NCI-H146 treated with DMSO at 0.1 percent for 48 hours (cell line): ENCODE measurements around the gene ATP10A.

ENCODE experiments used
- DNase-seq: peaks from one replicate; lab custom pipeline; 2025; ENCODE audit not compliant: unreplicated experiment; lab: John Stamatoyannopoulos, UW

The ATP10A gene

DNA sequence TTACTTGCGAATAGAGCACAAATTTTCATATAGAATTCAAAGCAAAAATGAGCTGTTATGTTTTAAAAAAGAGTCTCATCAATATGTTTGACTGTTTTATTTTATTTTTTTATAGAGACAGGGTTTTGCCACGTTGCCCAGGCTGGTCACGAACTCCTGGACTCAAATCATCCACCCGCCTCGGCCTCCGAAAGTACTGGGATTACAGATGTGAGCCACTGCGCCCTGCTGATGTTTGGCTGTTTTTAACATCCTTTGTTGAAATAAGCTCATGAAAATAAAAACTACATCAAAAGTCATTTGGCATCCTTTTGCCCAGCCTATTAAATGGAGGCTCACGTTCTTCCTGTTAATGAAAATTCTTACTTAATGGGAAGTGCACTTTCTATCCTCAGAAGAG lies 154.7 kb downstream of the ATP10A start:
- no peak for DNase-seq

DNA sequence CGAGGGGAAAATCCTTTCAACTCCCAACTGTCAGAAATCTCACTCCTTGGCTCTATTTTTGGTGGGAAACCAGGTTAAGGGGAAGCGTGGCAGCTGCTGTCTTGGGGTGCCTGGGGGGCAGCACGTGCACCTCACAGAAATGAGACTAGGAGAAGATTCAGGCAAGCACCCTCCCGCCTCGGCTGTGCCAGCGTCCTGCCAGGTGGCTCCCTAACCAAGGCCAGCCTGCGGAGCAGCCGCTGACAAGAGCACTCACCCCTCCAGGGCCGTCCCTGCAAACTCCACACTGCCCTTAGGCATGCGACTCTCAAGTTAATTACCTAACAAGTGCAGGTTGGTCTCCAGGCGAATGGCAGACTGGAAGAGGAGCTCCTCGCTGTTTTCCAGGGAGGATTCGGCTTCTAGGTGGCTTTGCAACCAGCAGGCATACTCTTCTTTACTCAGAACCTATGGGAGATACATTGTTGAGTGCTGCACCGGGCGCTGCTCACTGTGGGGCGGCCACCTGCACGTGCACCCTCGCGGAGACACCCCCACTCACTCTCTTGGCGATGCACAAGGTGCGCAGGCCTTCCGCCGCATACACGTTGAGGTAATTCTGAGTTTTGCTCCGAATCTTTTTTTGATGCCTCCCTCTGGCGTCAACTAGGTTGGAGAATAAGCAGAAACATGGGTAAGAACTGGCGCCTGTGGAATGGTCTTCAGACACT lies 155.3 kb downstream of the ATP10A start:
- DNase-seq: no peak

DNA sequence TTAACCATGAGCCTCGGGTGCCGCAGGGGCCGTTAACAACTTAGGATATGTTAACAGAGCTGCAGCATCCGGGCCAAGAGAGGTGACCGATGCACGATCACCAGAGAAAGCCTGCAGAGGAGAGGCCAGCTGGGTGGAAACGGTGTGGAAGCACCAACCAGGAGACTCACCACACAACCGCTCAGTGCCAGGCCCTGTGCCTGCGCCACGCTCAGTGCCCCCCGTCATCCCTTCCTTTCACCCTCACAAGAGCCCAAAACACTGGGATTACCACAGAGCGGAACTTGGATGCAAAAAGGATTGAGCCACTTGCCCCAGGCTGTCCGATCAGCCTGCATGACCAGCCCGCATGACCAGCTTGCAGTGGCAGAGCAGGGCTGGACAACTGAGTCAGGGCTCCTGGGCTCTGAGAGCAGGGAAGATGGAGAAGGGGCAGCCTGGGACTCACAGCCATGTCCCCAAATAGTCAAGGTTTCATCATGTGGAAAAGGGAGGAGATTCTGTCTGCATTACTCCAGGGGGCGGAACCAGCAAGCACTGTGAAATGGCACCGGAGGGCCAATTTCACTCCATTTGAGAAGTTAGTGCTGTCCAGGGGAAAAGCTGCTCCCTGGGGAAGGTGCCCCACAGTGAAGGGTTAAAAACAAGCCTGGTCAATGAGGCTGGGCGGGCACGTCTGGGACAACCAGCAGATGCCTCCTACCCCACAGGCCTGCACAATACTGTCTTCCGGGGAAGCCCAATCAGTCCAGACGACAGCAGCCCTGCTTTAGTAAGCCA lies 156.8 kb downstream of the ATP10A start:
- DNase-seq: no peak

DNA sequence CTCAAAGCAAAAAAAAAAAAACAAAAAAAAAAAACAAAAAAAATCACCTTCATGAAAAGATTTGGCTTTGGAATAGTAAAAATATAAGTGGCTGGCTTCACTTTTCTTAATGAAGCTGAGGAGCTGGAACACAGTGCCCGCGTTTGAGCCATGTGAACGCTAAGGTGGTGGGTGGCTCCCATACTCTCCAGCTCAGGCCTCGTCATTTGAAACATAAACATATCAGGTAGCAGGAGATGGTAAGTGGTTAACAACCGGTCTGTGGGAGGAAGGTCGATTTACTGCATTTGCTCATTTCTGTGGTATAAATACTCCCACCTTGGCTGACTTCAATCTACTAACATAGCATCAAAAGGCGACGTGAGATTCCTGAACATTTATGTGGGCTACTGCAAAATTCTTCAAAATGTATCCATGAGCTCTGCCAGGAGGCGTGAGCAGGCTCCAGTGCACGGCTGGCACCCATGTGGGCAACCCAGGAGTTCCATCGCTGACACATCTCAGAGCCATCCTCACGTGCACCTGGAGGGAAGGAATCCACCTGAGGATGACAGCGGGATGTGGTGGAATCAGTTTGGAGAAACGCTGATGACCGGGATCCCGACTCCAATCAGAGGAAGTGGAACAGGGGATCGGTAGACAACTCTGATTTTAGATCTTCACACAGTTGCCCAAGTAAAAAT lies 157.6 kb downstream of the ATP10A start:
- DNase-seq: no peak

DNA sequence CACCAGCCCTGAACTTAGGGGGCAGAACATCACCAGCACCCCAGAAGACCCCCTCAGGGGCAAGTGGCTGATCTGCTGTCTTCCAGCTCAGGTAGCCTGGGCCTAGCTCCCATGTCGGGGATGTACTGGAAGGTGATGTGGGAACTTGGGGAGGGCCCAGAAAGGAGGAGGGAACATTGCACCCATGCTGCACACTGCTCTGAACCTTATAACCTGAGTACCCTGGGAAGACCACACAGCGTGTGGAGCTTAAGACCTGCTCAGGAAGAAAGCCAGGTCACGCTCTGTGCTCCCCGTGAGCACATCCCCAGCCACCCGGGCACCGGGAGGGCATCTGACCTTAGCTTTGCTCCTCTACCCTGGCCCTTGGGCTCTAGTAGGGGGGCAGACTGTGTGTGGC lies 159.4 kb downstream of the ATP10A start:
- no peak for DNase-seq

DNA sequence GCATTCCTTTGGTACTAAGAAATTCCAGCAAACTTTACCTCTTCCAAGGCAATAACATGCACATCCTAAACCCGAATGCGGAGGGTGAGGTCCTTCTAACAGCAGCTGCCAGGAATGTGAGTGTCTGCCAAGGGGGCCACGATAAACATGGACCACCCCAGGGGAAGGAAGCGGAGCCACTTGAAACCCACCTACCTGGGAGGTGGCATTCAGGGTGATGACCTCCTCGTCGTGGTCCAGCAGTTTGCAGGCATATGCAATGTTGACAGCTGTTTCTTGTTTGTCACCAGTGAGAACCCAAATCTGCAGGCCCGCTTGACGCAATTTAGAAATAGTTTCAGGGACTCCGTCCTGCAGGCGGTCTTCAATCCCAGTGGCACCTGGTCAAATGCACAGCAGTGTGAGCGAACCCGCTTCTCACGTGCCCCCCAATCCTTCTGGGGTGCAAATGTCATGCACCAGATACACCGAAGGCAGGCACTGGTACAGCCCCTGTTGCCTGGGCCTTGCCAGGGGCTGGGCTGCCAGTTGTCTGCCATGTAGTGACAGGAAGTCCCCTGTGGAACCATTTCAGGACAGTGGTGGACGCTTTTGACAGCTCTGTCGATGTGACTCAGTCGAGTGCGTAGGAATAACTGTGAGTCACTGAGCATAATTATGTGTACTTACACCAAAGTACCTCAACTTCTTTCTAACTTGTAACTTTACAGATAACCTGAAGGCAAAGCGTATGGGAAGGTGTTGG lies 161.2 kb downstream of the ATP10A start:
- no peak for DNase-seq

DNA sequence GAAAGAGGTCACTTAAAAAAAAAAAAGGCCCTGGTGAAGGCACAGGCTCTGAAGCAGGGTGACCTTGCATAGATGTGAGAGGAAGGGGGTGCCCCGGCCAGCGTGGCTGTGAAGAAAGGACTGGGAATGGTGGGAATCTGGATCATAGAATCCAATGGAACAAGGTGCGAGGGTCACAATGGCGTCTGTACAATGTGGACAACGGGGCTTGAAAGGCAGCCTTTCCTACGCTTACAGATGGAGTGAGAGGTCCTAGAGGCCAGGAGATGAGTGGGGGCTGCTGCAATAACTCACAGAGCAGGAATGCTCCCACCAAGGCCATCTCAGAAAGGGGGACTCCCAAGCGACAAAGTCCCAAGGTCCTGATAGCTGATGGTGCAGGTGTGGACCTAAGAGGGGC lies 162.2 kb downstream of the ATP10A start:
- DNase-seq: no peak

DNA sequence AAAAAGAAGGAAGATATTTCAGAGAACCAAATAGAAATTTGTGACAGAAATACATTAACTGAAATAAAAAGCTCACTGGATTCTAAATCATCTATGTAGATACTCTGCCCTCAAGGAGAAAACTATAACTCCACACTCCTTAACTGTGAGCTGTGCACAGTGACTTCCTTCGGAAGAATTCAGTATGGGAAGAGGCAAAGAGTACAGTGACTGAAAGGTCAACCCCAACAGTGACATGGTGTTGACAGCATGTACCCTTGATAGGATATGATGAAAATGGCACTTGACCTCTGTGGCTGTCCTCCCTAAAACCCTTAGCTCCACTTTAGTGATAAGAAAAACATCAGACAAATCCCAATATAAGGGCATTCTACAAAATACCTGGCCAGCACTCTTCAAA lies 165.5 kb downstream of the ATP10A start:
- no peak for DNase-seq

DNA sequence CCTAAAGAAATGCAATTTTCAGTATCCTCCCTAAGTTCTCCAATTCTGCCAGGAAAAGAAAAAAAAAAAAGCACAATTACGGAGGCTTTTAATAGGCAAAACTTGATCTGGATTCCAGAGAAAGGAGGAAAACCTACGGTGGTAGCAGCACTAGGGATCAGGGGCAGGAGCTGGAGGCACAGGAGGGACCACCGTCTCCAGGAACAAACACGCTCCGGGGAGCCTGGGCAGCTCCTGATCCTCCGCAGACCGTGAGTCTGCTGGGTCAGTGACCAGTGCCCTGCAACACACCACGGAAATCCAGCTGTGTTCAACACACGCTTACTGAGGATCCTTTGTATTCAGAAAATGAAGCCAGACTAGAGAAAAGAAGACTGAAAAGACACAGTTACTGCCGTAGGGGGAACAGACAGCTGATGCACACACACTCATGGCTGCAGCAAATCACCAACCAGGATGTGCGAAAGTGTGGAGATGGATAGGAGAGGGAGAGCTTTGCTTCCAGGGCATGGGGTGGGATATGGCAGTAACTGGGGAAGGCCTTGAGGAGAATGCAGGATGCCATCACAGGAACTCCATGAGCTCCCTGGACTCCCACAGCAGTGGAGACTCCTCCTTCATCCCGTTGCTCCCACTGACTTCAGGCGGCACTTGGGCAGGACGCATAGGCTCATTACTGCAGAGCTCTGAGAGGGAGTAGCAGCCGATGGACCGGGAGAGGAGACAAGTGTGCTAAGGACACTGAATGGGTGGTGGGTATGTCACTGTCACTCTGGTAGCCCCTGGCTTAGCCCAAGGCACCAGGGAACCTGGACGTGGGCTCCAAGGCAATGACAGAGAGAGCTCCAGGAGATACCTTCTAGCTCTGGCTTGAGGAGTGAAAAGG lies 167.0 kb downstream of the ATP10A start:
- DNase-seq: no peak

DNA sequence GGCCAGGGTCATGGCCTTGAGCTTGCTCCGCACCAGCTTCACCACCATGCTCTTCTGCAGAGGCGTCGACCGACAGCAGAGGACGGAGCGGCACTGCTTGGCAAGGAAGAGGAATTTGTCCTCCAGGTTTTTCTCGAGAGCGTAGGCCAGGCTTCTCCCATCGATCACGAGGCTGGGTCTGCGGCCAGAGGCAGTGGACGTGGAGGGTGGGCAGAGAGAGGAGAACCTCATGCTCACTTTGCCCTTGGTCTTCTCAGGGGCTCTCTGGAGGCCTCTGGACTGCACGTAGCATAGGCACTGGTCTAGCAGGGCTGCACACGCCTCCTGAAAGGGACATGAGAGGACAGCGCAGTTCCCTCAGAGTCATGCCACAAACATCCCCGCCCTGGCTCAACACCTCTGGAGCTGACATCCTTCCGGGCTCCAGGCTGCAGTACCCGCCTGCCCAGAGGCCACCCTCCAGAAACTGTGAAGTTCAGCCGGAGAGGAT lies 168.3 kb downstream of the ATP10A start:
- DNase-seq: no peak

DNA sequence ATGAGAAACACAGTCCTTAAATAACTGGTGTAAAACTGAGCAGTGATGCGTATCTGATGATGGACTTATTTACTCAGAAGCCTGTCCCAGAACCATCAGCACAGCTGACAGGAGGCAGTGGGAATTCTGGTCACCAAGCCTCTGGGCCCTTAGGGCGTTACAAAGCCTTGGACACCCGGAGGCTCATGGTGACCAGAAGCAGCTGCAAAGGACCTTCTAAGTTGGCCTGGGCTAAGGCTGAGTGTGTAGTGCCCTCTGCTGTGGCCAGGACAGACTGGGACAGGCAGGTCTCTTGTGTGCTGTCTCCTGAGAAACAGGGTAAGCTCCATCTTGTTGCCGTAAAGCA lies 168.9 kb downstream of the ATP10A start:
- DNase-seq: no peak

DNA sequence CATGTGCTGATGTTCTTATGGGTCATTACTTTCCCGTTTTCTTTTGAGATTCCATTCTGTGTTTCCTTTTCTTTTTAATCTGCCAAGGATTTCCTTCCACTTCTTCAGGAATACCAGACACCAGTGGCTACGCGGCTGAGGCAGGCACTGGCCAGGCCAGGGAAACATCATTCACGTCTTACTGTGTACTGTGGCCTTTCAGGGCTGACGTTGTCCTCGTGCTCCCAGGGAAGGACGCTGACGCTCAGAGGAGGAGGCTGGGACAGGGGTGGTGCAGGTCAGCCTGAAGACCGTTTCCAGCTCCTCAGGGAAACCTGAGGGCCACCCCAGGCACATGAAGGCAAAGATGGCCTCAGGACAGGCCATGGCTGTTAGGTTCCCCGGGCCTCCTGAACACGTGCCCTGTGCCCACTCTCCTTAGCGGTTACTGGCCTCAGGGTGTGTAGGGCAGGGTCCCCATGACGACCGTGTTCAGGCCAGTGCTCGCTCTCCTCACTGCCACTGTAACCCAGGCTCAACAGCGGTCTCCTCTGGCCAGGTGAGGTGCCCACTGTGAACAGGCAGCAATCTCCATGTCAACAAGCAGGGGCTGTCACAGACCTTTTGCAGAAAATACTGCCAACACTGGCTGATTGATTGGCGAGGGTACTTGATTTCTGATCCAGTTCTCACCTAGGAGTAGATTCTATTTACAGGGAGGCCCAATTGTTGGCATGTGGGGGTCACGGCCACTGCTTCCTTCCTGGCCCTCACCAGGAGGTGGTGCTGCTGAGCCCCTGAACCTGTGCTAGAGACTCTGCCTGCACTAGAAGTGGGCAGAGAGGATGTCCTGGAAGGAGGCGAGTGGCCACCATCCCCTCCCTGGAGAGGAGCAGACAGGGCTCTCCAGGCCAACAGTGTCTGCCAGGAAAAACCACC lies 169.5 kb downstream of the ATP10A start:
- DNase-seq: no peak

DNA sequence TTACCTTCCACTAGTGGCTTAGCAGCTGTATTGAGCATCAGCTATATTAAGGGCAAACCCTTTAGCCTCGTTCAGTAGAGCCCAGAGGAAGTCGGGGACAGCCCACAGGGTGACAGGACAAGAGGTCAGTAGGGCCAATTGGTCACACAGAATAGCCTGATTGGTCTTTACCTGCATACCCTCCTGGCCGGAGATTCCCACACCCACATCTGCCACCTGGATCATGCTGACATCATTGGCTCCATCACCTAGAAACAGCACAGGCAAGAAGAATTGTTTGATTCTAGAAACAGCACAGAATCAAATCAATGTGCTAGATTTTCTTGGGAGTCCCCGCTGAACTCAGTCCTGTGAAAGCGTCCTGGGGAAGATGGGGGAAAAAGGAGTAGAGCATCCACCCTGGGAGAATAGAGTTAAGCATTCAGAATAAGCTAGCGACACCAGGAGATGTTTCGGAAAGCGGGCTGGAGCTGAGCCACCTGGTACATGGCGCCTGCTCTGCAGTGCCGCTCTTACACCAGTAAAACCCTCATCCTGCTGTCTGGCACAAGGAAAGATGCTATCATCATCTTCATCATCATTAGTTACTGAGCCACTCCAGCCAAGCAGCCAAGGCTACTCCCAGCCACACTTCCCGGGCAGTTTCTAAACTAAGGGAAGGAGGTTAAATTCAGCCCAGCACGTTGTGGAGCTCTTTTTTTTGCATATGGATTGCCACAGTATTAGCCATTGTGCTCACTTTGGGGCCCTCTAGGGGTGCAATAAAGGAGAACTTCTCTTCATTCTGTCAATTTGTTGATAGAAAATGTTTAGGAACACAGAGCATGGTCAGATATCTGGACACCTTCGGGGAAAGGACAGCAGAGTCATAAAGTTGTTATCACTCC lies 171.3 kb downstream of the ATP10A start:
- DNase-seq: no peak

DNA sequence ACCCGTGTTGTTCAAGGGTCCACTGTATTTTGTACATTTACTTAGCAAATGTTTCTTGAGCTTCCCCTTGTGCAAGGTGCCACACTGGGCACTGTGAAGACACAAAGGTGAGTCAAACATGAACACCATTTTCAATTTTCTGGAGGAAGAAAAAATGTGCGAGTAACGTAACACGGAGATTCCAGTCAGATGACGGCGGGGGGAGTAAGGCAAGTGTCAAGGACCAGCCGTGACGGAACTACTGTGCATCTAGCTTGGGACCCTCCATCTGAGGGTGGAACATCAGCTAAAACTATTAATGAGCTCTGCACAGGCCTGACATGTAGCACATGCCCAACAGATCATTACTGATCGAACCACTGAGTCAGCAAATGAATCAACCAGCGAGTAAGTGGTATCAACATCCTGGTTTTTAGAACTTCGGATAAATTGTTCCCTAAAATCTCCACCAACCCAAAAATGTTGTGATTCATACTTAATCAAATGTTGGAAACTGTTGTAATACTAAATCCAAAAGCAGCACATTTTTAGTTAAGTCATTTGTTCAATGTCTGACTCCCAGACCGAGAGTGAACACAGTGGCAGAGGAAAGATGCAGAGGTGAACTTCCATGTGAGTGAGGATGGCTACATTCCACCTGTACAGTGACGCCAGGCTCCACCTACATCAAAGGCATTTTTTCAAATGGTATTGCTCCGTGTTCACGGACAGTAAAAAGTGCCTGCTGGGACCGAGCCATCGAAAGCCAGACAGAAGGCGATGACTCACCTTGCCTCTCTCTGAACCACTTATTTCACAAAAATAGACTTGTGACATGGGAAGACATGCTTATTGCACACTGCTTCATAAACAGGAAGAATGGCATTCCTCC lies 172.2 kb downstream of the ATP10A start:
- DNase-seq: no peak

DNA sequence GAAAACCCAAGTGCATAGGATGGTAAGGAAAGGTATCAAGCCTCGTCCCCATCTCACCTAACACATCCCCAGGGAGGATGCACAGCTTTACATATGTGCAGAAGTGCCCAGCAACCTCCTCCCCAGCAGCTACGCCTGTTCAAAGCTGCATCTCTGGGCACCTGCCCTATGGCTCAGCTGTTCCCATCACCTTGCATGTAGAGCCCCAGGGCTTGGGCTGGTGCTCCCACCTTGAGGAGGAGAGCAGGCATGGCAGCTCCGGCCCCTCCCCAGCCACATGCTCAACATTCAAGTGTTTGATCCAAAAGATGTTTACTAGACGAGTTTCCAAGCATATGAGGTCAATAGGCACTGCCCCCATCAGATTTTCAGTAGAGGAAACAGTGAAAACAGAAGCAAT lies 173.5 kb downstream of the ATP10A start:
- no peak for DNase-seq

DNA sequence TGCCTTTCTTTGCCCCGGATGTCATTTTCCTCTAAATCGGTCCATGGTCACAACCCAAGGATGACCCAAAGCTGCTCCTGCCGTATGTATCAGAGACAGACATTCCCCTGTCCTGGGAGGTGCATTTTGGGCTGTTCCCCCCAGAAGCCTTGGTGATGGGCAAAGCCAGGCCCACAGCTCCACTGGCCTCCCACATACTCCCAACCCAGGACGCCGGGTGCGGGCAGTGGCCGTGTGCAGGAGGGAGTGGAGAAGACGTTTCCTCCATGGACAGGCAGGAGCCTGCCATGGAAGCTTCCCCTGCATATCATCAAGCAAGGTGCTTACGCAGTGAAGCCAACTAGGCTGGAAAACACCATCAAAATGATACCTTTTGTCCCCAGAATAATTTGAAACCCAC lies 175.0 kb downstream of the ATP10A start:
- DNase-seq: no peak

DNA sequence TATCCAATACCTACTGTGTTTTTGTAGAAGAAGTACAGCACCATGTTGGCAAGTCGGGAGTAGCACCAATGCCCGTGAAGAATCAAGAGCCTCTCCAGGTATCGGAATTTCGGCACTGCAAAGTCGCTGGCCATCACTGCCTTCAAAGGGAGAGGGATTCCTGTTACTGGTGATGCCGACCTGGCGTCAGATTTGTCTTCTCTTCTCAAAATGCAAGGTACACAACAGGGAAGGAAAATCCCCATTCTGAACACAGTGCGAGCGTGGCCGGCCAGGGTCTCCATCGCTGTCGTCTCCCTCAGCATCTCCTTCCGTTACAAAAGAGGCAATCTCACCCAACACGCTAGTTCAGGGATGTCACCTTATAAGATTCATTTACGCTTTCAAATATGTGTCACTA lies 175.4 kb downstream of the ATP10A start:
- DNase-seq: no peak
